ENCODE measurements around the gene SLC22A23.

The SLC22A23 gene

GRCh38 chr6:3353213-3353903, 103.5 kb downstream of the SLC22A23 start:
- Histone ChIP-seq H3K36me3 (ENCODE audit: insufficient read depth, low read length) (no peaks in the 10 kb centered on the region), H3K4me3 (ENCODE audit: low read length) (no peak overlapping the region), H3K27me3 (ENCODE audit: insufficient read depth, low read length) (no peaks in the 10 kb centered on the region), H3K9me3 (ENCODE audit: low read length) (no peaks in the 10 kb centered on the region), H3K4me1 (ENCODE audit: insufficient read depth, low read length) (peaks cover 85% of the 10 kb centered on the region), H2AFZ (ENCODE audit: low read depth, low read length) (no peak overlapping the region)

- no peaks in the 10 kb centered on the region for H3K27me3 ChIP-seq (ENCODE audit: insufficient read depth, low read length)
- H3K4me3 ChIP-seq (ENCODE audit: low read length) = no peak overlapping the region
- H2AFZ ChIP-seq (ENCODE audit: low read depth, low read length) = no peak overlapping the region
- peaks cover 85% of the 10 kb centered on the region for H3K4me1 ChIP-seq (ENCODE audit: insufficient read depth, low read length)
- H3K9me3 ChIP-seq (ENCODE audit: low read length) = no peaks in the 10 kb centered on the region
- H3K36me3 ChIP-seq (ENCODE audit: insufficient read depth, low read length) = no peaks in the 10 kb centered on the region
Measured at GRCh38 chr6:3352678-3353077, 104.2 kb downstream of the SLC22A23 start.

GRCh38 chr6:3351829-3352524, 104.9 kb downstream of the SLC22A23 start:
- H3K4me1 ChIP-seq (ENCODE audit: insufficient read depth, low read length) = peaks cover 81% of the 10 kb centered on the region
- no peaks in the 10 kb centered on the region for H3K36me3 ChIP-seq (ENCODE audit: insufficient read depth, low read length)
- no peak overlapping the region for H2AFZ ChIP-seq (ENCODE audit: low read depth, low read length)
- no peak overlapping the region for H3K4me3 ChIP-seq (ENCODE audit: low read length)
- H3K27me3 ChIP-seq (ENCODE audit: insufficient read depth, low read length) = no peaks in the 10 kb centered on the region
- H3K9me3 ChIP-seq (ENCODE audit: low read length) = no peaks in the 10 kb centered on the region

GRCh38 chr6:3351105-3351676, 105.7 kb downstream of the SLC22A23 start:
- H3K4me1 ChIP-seq (ENCODE audit: insufficient read depth, low read length) = peaks cover 73% of the 10 kb centered on the region
- H3K4me3 ChIP-seq (ENCODE audit: low read length) = peak overlapping the region; percentile 6
- H3K27me3 ChIP-seq (ENCODE audit: insufficient read depth, low read length) = no peaks in the 10 kb centered on the region
- no peaks in the 10 kb centered on the region for H3K36me3 ChIP-seq (ENCODE audit: insufficient read depth, low read length)
- no peaks in the 10 kb centered on the region for H3K9me3 ChIP-seq (ENCODE audit: low read length)
- no peak overlapping the region for H2AFZ ChIP-seq (ENCODE audit: low read depth, low read length)

- Histone ChIP-seq H3K27me3 (ENCODE audit: insufficient read depth, low read length) (no peaks in the 10 kb centered on the region), H2AFZ (ENCODE audit: low read depth, low read length) (no peak overlapping the region), H3K4me3 (ENCODE audit: low read length) (no peak overlapping the region), H3K36me3 (ENCODE audit: insufficient read depth, low read length) (no peaks in the 10 kb centered on the region), H3K9me3 (ENCODE audit: low read length) (no peaks in the 10 kb centered on the region), H3K4me1 (ENCODE audit: insufficient read depth, low read length) (peaks cover 71% of the 10 kb centered on the region)
Measured at GRCh38 chr6:3350252-3350796, 106.5 kb downstream of the SLC22A23 start.

- Histone ChIP-seq H3K27me3 (ENCODE audit: insufficient read depth, low read length) (no peaks in the 10 kb centered on the region), H3K9me3 (ENCODE audit: low read length) (no peaks in the 10 kb centered on the region), H3K4me3 (ENCODE audit: low read length) (no peak overlapping the region), H3K4me1 (ENCODE audit: insufficient read depth, low read length) (peaks cover 70% of the 10 kb centered on the region), H3K36me3 (ENCODE audit: insufficient read depth, low read length) (no peaks in the 10 kb centered on the region), H2AFZ (ENCODE audit: low read depth, low read length) (no peak overlapping the region)
Measured at GRCh38 chr6:3349388-3350251, 107.2 kb downstream of the SLC22A23 start.

- no peaks in the 10 kb centered on the region for H3K36me3 ChIP-seq (ENCODE audit: insufficient read depth, low read length)
- H3K9me3 ChIP-seq (ENCODE audit: low read length) = no peaks in the 10 kb centered on the region
- H3K27me3 ChIP-seq (ENCODE audit: insufficient read depth, low read length) = no peaks in the 10 kb centered on the region
- no peak overlapping the region for H2AFZ ChIP-seq (ENCODE audit: low read depth, low read length)
- H3K4me1 ChIP-seq (ENCODE audit: insufficient read depth, low read length) = peaks cover 70% of the 10 kb centered on the region
- no peak overlapping the region for H3K4me3 ChIP-seq (ENCODE audit: low read length)
Measured at GRCh38 chr6:3348821-3349220, 108.0 kb downstream of the SLC22A23 start.

- H3K36me3 ChIP-seq (ENCODE audit: insufficient read depth, low read length) = no peaks in the 10 kb centered on the region
- peaks cover 70% of the 10 kb centered on the region for H3K4me1 ChIP-seq (ENCODE audit: insufficient read depth, low read length)
- no peaks in the 10 kb centered on the region for H3K27me3 ChIP-seq (ENCODE audit: insufficient read depth, low read length)
- H2AFZ ChIP-seq (ENCODE audit: low read depth, low read length) = no peak overlapping the region
- no peak overlapping the region for H3K4me3 ChIP-seq (ENCODE audit: low read length)
- H3K9me3 ChIP-seq (ENCODE audit: low read length) = no peaks in the 10 kb centered on the region
Measured at GRCh38 chr6:3347826-3348225, 109.0 kb downstream of the SLC22A23 start.

- H3K36me3 ChIP-seq (ENCODE audit: insufficient read depth, low read length) = no peaks in the 10 kb centered on the region
- peaks cover 70% of the 10 kb centered on the region for H3K4me1 ChIP-seq (ENCODE audit: insufficient read depth, low read length)
- no peaks in the 10 kb centered on the region for H3K9me3 ChIP-seq (ENCODE audit: low read length)
- H3K27me3 ChIP-seq (ENCODE audit: insufficient read depth, low read length) = no peaks in the 10 kb centered on the region
- H2AFZ ChIP-seq (ENCODE audit: low read depth, low read length) = no peak overlapping the region
- no peak overlapping the region for H3K4me3 ChIP-seq (ENCODE audit: low read length)
Measured at GRCh38 chr6:3347247-3347646, 109.6 kb downstream of the SLC22A23 start.

GRCh38 chr6:3346476-3346875, 110.4 kb downstream of the SLC22A23 start:
- Histone ChIP-seq H3K4me3 (ENCODE audit: low read length) (no peak overlapping the region), H3K27me3 (ENCODE audit: insufficient read depth, low read length) (no peaks in the 10 kb centered on the region), H3K4me1 (ENCODE audit: insufficient read depth, low read length) (peaks cover 70% of the 10 kb centered on the region), H3K36me3 (ENCODE audit: insufficient read depth, low read length) (no peaks in the 10 kb centered on the region), H3K9me3 (ENCODE audit: low read length) (no peaks in the 10 kb centered on the region), H2AFZ (ENCODE audit: low read depth, low read length) (no peak overlapping the region)

GRCh38 chr6:3345836-3346235, 111.0 kb downstream of the SLC22A23 start:
- Histone ChIP-seq H3K4me1 (ENCODE audit: insufficient read depth, low read length) (peaks cover 72% of the 10 kb centered on the region), H3K27me3 (ENCODE audit: insufficient read depth, low read length) (no peaks in the 10 kb centered on the region), H3K36me3 (ENCODE audit: insufficient read depth, low read length) (no peaks in the 10 kb centered on the region), H3K4me3 (ENCODE audit: low read length) (no peak overlapping the region), H2AFZ (ENCODE audit: low read depth, low read length) (no peak overlapping the region), H3K9me3 (ENCODE audit: low read length) (no peaks in the 10 kb centered on the region)

GRCh38 chr6:3343089-3343883, 113.6 kb downstream of the SLC22A23 start:
- H3K27me3 ChIP-seq (ENCODE audit: insufficient read depth, low read length) = no peaks in the 10 kb centered on the region
- no peaks in the 10 kb centered on the region for H3K36me3 ChIP-seq (ENCODE audit: insufficient read depth, low read length)
- H3K4me1 ChIP-seq (ENCODE audit: insufficient read depth, low read length) = peaks cover 71% of the 10 kb centered on the region
- no peaks in the 10 kb centered on the region for H3K9me3 ChIP-seq (ENCODE audit: low read length)
- H2AFZ ChIP-seq (ENCODE audit: low read depth, low read length) = no peak overlapping the region
- H3K4me3 ChIP-seq (ENCODE audit: low read length) = no peak overlapping the region
